Activated CD4-positive, alpha-beta T cell treated with anti-CD3 and anti-CD28 coated beads for 24 hours (primary cell): ENCODE measurements around the gene SLC12A1.
"Not testable (repeated sequence)": the region's sequence is repeated elsewhere in the genome, so short reads cannot be mapped to it uniquely, and the experiment has no call there.

Experiments used
- DNase-seq, 2 donors: peaks; one replicate each; pipeline ENCODE4 v3.0.0-alpha.2; 2020; ENCODE audit warnings: low read depth in 2 of 2

The SLC12A1 gene

DNA sequence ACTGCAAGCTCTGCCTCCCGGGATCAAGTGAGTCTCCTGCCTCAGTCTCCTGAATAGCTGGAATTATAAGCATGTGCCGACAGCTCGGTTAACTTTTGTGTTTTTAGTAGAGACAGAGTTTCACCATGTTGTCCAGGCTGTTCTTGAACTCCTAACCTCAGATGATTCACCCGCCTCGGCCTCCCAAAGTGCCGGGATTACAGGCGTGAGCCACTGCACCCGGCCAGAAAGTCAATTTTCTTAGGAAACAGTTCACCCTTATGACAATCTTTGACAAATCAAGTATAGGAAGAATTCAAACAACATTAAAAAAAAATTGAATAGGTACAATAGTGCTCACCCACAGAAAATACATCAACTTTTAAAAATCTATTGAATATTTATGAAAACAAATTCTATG lies 101.5 kb downstream of the SLC12A1 start:
- DNase-seq: no peak

DNA sequence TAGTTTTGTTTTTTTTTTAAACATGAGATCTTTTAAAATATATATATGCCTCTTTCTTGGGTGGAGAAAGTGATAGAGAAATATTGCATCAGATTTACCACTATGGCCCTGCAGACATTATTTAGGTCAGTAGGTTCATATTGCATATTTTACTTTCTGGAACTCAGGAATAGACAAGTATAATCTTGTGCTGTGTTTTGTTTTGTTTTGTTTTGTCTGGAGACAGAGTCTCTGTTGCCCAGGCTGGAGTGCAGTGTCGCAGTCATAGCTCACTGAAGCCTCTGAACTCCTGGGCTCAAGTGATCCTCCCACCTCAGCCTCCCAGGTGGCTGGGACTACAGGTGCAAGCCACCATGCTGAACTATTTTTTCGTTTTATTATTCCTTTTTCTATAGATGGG lies 103.6 kb downstream of the SLC12A1 start:
- DNase-seq: no peak

DNA sequence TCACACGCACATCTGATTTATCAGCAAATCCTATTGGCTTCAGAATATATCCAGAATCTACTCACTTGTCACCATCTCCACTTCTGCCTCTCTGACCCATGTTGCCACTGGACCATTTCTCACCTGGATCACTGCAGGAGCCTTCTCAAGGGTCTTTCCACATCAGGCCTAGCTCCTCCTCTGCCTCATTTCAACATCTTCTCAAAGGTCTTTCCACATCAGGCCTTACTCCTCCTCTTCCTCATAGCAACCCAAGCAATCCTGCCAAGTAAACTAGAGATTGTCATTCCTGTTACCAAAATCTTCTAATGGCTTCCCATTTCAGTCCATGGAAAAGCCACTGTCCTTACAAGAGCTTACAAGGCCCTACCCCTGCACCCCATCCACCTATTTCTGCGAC lies 107.1 kb downstream of the SLC12A1 start:
- DNase-seq: no peak

DNA sequence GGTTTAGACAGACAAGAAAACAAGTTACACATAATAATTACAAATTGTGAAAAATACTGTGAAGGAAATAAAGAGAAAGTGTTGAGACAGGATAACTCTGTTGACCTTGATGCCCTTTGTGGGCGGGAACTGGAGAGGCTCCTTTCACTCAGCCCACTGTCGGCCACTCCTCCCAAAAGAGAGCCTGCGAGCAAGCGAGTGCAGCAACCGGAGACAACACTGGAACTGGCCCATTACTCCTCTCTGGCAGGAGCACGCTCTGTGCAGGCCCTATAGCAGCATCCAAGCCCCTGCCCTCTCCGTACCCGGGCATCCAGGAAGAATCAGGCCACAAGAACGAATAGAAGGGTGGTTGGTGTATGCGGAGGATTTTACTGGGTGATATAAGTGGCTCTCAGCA lies 108.9 kb downstream of the SLC12A1 start:
- no peak for DNase-seq

DNA sequence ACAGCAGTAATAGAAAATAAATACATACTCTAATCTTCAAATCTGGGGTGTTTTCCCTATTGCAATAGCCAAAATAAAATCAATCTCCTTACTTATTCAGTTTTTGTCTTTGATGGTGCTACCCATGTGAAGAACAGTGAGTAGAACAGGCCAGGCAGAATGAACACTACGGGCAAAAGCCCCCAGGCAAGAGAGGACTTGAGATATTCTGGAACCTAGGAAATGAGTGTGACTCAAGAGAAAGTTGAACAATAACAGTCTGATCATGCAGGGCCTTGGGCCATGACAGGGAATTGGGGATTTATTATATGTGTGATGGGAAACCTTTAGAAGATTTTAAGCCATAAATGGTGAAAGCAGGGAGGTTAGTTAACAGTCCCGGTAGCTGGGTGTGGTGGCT lies 111.1 kb downstream of the SLC12A1 start:
- no peak for DNase-seq

DNA sequence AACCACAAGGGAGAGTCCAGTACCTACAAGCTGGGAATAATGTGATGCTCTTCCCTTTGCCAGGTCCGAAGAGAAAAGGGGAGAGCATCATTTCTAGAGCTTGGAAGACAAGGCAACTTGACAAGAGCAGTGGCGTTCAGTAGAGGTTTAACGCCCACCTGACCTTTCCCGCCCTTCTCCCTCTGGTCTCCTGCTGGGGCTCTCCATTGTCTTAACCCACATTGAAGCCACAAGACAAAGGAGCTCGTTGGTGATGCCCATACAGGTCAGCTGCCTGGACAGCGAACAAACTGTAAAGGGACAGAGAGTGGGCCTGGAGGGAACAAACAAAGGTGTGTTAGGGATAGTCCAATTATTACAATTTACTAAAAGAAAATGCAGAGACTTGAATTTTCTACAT lies 112.0 kb downstream of the SLC12A1 start:
- no peak for DNase-seq

DNA sequence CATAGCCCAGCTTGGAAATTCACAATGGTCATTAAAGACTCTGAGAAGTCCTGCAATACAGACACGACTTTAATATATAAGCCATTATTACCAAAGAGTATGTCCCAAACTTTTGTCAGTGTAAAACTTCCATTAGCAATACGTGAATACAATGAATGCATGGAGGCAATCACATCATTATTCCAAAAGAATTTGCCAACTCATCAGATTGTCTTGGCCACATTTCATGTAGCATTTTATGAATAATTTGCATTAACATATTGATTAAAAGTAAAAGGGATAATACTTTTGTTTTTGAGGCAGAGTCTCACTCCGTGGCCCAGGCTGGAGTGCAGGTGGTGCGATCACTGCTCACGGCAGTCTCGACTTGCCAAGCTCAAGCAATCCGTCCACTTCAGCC lies 117.2 kb downstream of the SLC12A1 start:
- no peak for DNase-seq

DNA sequence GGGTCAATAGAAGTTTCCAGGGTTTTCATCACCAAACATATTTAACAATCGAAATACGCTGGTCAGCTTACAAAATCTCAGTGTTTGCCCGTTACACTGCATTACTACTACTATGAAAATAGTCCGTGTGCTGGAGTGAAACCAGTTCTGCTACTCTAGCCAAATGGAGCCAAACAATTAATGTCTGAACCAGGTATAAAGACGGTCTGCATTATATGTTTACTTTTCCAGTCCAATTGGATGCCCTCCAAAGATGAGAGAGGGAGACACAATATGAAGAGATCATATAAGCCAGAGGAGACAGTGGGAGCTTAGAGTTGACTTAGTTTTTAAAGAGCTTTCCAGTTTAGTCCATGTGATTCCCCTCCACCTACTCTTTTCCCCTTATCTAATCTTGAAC lies 118.8 kb downstream of the SLC12A1 start:
- DNase-seq: no peak

DNA sequence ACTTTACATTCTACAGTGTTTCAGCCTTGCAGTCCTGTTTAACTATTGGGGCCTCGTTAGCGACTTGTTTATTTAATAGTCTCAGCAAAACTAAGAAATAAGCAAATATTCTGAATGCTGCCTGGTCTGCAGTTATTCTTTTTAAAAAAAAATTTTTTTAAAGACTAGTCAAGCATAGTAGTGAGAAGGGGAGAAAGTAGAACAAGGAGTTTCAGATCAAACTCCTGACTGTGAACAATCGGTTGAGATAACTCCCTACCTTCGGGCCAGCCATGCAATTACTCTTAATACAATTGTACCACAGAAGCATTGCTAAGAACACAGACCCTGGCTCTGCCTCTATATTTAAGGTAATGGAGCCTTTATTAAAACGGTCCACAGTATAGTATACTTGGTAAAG lies 119.3 kb downstream of the SLC12A1 start:
- no peak for DNase-seq

DNA sequence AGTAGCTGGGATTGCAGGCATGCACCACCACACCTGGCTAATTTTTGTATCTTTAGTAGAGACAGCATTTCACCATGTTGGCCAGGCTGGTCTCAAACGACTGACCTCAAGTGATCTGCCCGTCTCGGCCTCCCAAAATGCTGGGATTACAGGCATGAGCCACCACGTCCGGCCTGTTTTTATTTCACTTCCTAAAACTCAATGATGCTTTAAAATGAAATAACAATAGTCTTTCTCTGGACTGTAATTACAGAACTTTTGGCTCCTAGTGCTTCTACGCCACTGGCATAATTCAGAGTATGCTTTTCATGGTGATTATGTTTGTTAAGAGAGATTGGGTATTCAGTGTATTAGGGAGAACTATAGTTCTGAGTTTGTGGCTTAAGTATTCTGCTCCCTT lies 120.1 kb downstream of the SLC12A1 start:
- DNase-seq: not testable (repeated sequence)

DNA sequence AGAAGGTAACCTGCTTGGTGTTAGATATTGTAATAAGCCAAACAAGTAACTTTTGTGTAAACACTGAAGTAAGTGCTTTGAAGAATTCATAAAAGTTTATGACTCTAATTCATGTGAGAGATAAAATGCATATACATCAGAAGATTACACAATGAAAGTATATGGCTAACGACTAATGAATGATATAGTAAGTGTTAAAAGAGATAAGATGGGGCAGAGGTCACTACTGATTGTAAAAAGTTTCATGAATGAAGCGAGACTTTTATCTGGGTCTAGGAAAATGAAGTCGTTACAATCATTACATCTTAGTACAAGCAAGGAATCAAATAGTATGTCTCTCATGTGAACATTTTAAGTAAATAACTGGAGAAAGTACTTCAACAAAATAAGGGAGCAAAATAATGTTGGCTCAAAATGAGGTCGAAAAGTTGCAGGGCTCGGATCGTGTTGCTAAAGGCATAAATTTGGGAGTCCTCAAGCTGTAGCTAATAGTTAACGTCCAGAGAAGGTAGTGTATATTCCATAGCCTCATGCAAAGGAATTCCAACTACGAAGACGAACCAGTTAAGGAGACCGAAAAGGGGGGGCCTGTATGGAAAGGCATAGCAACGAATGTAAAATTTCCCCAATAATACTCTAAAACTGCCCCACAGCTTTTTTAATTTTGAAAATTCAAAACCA lies 124.1 kb downstream of the SLC12A1 start:
- DNase-seq: no peak

DNA sequence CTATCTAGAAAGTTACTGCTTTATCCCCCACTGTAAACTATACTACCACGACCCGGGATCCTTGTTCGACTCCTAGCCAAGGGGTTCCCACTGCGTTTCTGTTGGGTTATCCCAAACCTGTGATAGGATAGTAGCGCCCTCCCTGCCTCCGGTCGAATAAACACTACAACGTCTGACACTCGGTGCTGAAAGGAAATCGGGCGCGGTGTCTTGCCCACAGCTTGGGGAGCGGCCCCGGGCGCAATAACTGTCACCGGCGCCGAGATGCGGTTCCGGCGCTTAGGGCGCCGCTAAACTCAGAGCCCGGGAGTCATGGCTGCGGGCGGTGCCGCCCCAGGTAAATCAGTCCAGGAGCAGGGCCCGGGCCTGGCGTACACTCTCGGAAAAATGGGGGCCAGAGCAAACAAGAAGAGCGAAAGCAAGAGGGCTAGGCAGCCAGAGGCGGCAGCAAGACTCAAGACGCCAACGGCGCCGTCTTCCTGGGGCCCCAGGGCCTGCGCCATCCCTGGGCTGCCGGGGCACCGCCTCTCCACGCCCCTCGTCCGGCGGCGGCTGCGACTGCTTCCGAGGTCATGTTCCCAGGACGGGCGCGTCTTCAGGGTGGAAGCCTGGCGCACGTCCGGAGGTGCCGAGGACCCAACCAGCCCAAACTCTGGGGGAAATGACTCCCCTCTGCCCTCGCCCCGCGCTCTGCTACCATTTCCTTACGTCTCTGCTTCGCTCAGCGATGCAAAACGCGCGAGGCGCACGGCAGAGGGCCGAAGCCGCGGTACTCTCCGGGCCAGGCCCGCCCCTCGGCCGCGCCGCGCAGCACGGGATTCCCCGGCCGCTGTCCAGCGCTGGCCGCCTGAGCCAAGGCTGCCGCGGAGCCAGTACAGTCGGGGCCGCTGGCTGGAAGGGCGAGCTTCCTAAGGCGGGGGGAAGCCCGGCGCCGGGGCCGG lies 125.0 kb downstream of the SLC12A1 start, which contains the start of gene DUT:
Gene DUT, plus strand, starts transcription at position 575 of the 941 bp plus-strand sequence. Its CDS starts 87 bp downstream, at position 662.
- DNase-seq: peak; percentile 63 to 69

DNA sequence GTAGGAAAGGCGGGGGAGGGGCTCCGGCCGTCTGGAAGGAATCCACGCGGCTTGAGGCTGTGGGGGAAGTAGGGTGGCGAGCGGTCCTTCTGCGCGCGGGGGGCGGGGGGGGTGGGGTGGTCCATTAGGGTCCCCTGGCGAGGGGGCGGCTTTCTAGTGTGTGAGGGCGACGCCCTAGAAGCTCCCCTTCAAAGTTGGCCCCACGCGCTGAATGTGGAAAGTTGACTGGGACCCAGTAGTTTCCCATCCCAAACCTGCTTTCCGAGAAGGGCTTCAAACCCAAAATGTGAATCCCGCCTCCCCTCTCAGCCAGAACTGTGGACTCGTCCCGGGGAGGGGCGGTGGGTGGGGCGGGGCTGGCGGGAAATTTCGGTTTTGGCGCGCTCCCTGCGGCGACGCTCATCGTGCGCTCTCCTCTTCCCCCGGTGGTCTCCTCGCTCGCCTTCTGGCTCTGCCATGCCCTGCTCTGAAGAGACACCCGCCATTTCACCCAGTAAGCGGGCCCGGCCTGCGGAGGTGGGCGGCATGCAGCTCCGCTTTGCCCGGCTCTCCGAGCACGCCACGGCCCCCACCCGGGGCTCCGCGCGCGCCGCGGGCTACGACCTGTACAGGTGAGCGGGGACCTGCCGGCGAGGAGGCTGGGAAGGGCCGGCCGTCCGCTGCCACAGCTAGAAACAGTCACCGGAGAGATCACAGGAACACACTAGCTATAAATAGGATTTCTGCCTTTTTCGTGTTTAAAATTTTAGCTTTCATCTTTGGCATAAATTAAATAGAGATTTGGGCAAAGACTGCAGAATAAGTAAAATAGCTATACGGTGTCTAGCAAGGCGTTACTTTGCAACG lies 125.9 kb downstream of the SLC12A1 start:
- peak; percentile 65 to 71 for DNase-seq

DNA sequence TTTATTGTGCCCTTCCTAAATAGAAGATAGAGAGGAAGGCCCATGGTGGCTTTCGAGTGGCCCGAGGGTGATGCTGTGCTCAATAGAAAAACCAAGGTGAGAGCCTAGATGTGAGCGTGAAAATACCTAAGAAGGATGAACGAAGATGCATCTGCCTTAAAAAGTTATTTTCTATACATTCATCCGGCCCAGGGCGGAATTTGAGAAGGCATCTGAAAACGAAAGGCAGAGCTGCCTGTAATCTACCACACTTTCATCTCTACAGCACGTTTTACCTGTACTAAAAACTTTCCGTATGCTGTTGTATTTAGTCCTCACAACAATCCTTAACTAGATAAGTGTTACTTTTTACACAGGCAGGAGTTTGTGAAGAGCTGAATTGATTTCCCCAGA lies 126.5 kb downstream of the SLC12A1 start:
- no peak for DNase-seq

DNA sequence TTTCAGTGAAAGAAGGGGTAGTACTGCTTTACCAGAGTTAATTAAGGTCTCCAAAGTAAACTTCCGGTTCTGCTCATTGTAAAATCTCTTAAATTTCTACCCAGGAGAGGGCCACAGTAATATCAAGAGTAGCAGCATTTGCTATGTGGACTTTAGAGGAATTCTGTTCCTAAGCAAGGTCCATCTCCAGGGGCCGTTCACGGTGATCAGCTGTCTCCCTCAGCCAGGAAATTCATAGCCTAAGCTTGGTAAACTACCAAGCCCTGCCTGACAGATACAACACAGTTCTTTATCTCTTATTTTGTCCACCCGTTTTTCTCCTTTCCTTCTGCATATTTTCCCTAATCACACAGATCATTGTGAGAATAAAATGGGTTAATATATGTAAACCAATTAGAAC lies 127.4 kb downstream of the SLC12A1 start:
- DNase-seq: no peak

DNA sequence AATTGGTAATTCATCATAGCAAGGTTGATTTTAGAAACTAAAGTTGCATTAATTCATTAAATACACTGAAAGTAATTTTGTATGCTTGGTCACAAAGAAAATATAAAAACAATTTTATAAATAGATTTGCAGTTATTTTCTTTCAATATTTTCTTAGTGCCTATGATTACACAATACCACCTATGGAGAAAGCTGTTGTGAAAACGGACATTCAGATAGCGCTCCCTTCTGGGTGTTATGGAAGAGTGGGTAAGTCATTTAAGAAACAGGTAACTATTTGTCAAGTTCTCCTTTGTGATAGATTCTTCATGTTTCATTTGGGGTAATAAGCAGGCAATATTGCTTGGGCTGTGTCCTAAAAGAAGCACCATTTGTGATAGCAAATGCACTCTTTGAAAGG lies 128.2 kb downstream of the SLC12A1 start:
- DNase-seq: no peak

DNA sequence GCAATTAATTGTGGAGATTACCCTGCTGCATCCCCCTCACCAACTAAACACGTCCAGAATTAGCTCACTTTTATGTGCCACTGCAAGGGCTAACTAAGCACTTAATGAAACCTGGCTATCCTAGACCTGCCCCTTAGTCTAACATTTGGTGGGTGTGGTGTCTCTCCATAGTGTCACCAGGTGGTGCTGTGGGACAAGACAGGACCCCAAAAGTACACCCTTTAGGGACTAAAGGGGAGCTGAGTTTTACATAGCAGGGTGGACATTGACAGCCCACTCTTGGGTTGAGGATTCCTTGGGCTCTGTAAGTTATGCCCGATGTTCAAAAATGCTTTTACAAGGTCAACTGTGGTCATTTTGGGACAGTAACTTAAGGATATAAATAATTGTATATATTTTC lies 130.8 kb downstream of the SLC12A1 start:
- DNase-seq: no peak

DNA sequence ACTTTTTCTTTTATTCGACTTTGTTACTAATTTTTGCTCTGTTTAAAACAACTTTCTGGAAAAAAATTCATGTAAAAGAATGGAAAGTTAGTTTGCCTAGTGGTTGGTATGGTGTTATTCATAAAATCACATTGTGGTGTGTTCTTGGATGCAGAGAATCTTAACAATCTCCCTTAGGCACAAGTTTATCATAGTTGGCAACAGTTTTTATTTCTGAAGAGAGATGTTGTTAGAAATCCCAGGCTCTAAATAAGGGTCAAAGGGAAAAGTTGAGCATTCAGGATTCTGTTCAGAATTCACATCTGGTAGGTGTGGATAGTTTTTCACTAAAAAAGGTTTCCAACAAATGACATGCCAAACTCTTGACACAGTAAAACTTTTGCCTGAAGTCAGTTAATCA lies 131.5 kb downstream of the SLC12A1 start:
- no peak for DNase-seq

DNA sequence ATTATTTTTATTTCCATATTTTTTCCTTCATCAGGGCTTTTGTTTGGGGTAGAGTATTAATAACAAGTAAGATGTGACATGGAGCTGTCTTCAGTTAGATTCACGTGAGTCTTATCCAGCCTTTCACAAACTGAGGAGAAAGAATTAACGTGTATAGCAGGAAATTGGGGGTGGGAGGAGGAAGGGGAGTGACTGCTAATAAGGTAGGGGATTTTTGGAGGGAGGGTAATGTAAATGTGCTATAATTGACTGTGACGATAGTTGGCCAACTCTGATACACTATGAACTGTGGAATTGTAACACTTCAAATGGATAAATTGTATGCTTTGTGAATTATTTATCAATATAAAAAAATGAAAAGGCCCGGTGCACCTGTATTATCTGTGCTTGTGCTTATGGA lies 134.0 kb downstream of the SLC12A1 start:
- no peak for DNase-seq

DNA sequence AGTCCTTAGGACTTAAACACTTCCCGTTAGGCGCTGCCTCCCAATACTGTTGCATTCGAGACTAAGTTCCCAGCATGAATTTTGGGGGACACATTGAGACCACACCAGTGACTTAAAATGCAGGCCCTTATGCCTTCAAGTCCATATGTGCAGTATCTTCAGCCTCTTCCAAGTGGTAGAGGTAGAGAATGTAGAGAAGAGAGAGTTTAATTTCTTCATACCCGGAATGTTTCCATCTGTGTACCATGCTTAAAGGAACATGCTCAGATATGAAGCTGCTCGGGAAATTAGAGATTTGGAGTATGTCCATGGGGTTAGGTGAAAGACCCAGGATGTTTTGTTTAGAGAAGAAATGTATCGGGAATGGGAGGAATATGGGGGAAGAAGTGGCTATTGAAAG lies 137.8 kb downstream of the SLC12A1 start:
- no peak for DNase-seq

DNA sequence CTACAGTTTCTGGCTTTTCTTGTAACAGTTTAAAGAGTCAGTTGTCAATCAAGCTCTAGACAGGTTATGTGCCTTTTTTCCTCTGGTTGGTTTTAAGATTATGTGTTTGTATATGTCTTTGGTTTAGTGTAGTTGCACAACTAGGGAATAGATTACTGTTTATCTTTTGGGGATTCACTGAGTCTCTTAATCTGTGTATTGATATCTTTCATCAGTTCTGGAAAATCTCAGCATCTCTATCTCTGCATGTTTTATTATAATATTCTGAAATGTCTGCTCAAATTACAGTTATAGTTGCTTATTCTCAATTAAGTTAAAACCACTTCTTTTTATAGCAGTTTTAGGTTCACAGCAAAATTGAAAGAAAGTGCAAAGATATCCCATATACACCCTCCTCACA lies 139.4 kb downstream of the SLC12A1 start:
- DNase-seq: no peak

DNA sequence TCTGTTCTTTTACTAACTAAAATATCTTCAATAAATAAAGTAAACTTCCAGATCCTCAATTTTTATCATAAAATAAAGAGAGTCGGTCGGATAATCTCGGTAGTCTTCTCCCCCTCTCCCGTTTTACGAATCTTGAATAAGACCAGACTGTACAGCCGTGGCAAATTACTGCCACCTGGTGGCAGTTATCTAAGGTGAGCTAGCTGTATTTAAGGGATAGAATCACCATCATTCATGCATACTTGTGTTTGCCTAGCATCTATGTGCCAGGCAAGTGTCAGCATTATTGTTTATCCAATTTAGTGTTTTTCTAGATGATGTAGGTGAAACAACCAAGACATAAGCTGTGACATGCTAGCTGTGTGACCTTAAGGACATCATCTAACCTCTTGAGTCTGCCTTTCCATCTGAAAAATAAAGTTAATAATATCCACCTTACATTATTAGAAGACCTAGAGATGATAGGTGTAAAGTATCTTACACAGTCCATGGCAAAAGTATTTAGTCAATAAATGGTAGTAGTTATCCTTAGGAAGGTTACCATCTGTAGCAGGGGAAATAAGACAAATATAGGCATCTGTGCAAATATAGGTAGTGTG lies 146.5 kb downstream of the SLC12A1 start:
- DNase-seq: peak; percentile 18 to 32
